Muscle of back (tissue), 10 donors: ENCODE results near the gene SAMD14. TPM values are rescaled to one million over a fixed set of nuclear protein-coding genes. Genes with fewer than 3 reads are reported as not detected.

Experiments used
- polyA plus RNA-seq, 10 donors: library from polyadenylated mRNA; unstranded; fragments of 120-200 nt; gene quantifications; one replicate each; pipeline ENCODE4 v1.2.1, GENCODE V29; 2013; ENCODE audit not compliant: insufficient read length in 10 of 10

The SAMD14 gene
- polyA plus RNA-seq, 10 donors, result 2.5 to 7.7 (median 4.8) TPM

Other genes with a start within 250 kb of the SAMD14 start
- under 1 TPM in 9 of 10 donors, not detected in 1; 0.11 to 0.80 (median 0.17) TPM for gene DLX4, start 161.0 kb downstream of the SAMD14 start, polyA plus RNA-seq
- 1 to 10 TPM in 2 of 10 donors, under 1 TPM in 4, not detected in 4; 0.05 to 2.8 (median 0.09) TPM for gene DLX3, start 134.9 kb downstream of the SAMD14 start, polyA plus RNA-seq
- 10 to 100 TPM; 17.1 to 35.8 (median 23.9) TPM for gene ITGA3, start 74.0 kb downstream of the SAMD14 start, polyA plus RNA-seq
- 10 to 100 TPM; 39.8 to 69.0 (median 50.6) TPM for gene PDK2, start 34.8 kb downstream of the SAMD14 start, polyA plus RNA-seq
- gene PPP1R9B, start 20.5 kb upstream of the SAMD14 start, polyA plus RNA-seq, result 10 to 100 TPM; 32.0 to 56.5 (median 40.3) TPM
- gene SGCA, start 35.8 kb upstream of the SAMD14 start, polyA plus RNA-seq, result 100 to 1,000 TPM; 170 to 300 (median 255) TPM
- gene COL1A1, start 71.5 kb upstream of the SAMD14 start, polyA plus RNA-seq, result 1,000 to 10,000 TPM; 3,506 to 9,520 (median 4,699) TPM
- 1 to 10 TPM in 7 of 10 donors, under 1 TPM in 3; 0.64 to 2.1 (median 1.3) TPM for gene TMEM92, start 144.3 kb upstream of the SAMD14 start, polyA plus RNA-seq
- gene XYLT2, start 216.0 kb upstream of the SAMD14 start, polyA plus RNA-seq, result 10 to 100 TPM; 17.1 to 21.4 (median 19.4) TPM
- gene MRPL27, start 243.0 kb upstream of the SAMD14 start, polyA plus RNA-seq, result 10 to 100 TPM; 47.2 to 61.7 (median 54.9) TPM
- gene EME1, start 243.1 kb upstream of the SAMD14 start, polyA plus RNA-seq, result 1 to 10 TPM; 3.9 to 6.7 (median 5.3) TPM